HepG2 (cell line): ENCODE results near the gene ARHGAP22. TPM values are rescaled to one million over a fixed set of nuclear protein-coding genes. Genes with fewer than 3 reads are reported as not detected.

Experiments used
- ATAC-seq: fragments of 200-7000 bp; cut with Tn5 transposase; 3 replicates; pipeline ENCODE4 v1.9.1; 2020; ENCODE audit warnings: mild to moderate bottlenecking, moderate library complexity
- BruUV-seq: library from RNA; stranded (reverse); fragments of 400-500 nt; replicated peaks from 2 replicates; lab custom pipeline; 2021; lab: Mats Ljungman, UMichigan
- CTCF ChIA-PET: fragments of 300-600 bp; formaldehyde crosslinking; extraction: SDS; loops from one replicate; lab custom pipeline; 2021; ENCODE audit warnings: low total read pairs, inconsistent platforms, low intra/inter-chr PET ratio; lab: Yijun Ruan, JAX
- POLR2A ChIA-PET: fragments of 350-600 bp; sonication (Branson Sonifier 250); formaldehyde crosslinking; loops from one replicate; lab custom pipeline; 2020; ENCODE audit warnings: antibody characterized with exemption, inconsistent platforms; lab: Yijun Ruan, JAX
- DNase-seq: peaks from one replicate; pipeline ENCODE4 v3.0.0-alpha.2; 2015; ENCODE audit warnings: low spot score
- FAIRE-seq: peaks from 3 replicates; lab custom pipeline; 2011; peaks lifted over from hg19 to GRCh38; lab: Jason Lieb, UNC
- H2AFZ ChIP-seq: one replicate; pipeline ENCODE4 v1.6.1; 2011; ENCODE audit warnings: low read length, inconsistent platforms
- H3K27ac ChIP-seq: fragments of 300-600 bp; 3 replicates; pipeline ENCODE4 v1.8.0; 2011; ENCODE audit warnings: mixed run types, mild to moderate bottlenecking, mixed read lengths, low read length, inconsistent platforms; ENCODE audit not compliant: insufficient read depth; ENCODE audit errors: extremely low read length
- H3K27me3 ChIP-seq, 2 experiments: fragments of 200-600 bp in 1 of 2; 2 replicates in 1 of 2; 3 replicates in 1 of 2; pipeline versions ENCODE4 v1.6.0 to v1.8.0; 2011; ENCODE audit warnings: low read length in 2 of 2, mild to moderate bottlenecking in 2 of 2, moderate library complexity in 2 of 2, inconsistent platforms in 1 of 2; ENCODE audit not compliant: insufficient read depth in 2 of 2, control insufficient read depth in 1 of 2
- H3K36me3 ChIP-seq, 2 experiments: fragments of 200-600 bp in 1 of 2; replicated peaks in 1 of 2; 2 replicates in 1 of 2; 3 replicates in 1 of 2; pipeline versions ENCODE4 v1.5.1 to v1.8.0; 2011; ENCODE audit warnings: low read length in 2 of 2, inconsistent platforms in 1 of 2; ENCODE audit not compliant: insufficient read depth in 2 of 2, control insufficient read depth in 1 of 2
- H3K4me1 ChIP-seq: 2 replicates; pipeline ENCODE4 v1.5.1; 2012; ENCODE audit warnings: low read length, inconsistent platforms; ENCODE audit not compliant: insufficient read depth
- H3K4me2 ChIP-seq: 2 replicates; pipeline ENCODE4 v1.6.0; 2011; ENCODE audit warnings: low read depth, low read length, inconsistent platforms
- H3K4me3 ChIP-seq, 3 experiments: fragments of 200-600 bp in 1 of 3; sonication (generic), shearing (Covaris generic) in 1 of 3; replicated peaks in 1 of 3; 2 replicates each; pipeline ENCODE4 v1.5.1; 2011 to 2016; ENCODE audit warnings: low read length in 3 of 3, inconsistent platforms in 2 of 3, low read depth in 2 of 3, mild to moderate bottlenecking in 2 of 3, control low read depth in 1 of 3, mixed read lengths in 1 of 3; ENCODE audit not compliant: insufficient read depth in 1 of 3
- H3K79me2 ChIP-seq: one replicate; pipeline ENCODE4 v1.6.1; 2011; ENCODE audit warnings: low read length, inconsistent platforms; ENCODE audit not compliant: insufficient read depth
- H3K9ac ChIP-seq: 2 replicates; pipeline ENCODE4 v1.6.0; 2011; ENCODE audit warnings: mild to moderate bottlenecking, low read depth, low read length, inconsistent platforms; ENCODE audit not compliant: insufficient read depth
- H3K9me3 ChIP-seq: 2 replicates; pipeline ENCODE4 v1.5.1; 2012; ENCODE audit warnings: mild to moderate bottlenecking, low read length
- H4K20me1 ChIP-seq: 2 replicates; pipeline ENCODE4 v1.6.0; 2011; ENCODE audit warnings: inconsistent platforms, mild to moderate bottlenecking, low read length, moderate library complexity; ENCODE audit not compliant: insufficient read depth
- BRCA1 ChIP-seq: sonication (generic); formaldehyde crosslinking; IDR thresholded peaks from 2 replicates; pipeline ENCODE4 v1.4.0; 2020; ENCODE audit warnings: missing genetic modification reagents
- NFYB ChIP-seq: sonication (generic); formaldehyde crosslinking; IDR thresholded peaks from 2 replicates; pipeline ENCODE4 v1.4.0; 2020; ENCODE audit warnings: missing genetic modification reagents
- RXRB ChIP-seq: IDR thresholded peaks from 2 replicates; pipeline ENCODE4 v1.6.1; 2016; ENCODE audit warnings: borderline replicate concordance, missing genetic modification reagents, missing compliant biosample characterization
- ZMYM2 ChIP-seq: sonication (generic); formaldehyde crosslinking; IDR thresholded peaks from 2 replicates; pipeline ENCODE4 v1.8.0; 2022; ENCODE audit warnings: mild to moderate bottlenecking, missing genetic modification reagents
- ZNF484 ChIP-seq: sonication (generic); formaldehyde crosslinking; IDR thresholded peaks from 2 replicates; pipeline ENCODE4 v1.5.1; 2020; ENCODE audit warnings: mild to moderate bottlenecking, low read depth, missing genetic modification reagents, borderline replicate concordance
- ZNF546 ChIP-seq: sonication (generic); formaldehyde crosslinking; conservative IDR thresholded peaks from 2 replicates; pipeline ENCODE4 v1.8.1; 2023; ENCODE audit warnings: mild to moderate bottlenecking, missing genetic modification reagents
- ZNF570 ChIP-seq: sonication (generic); formaldehyde crosslinking; IDR thresholded peaks from 2 replicates; pipeline ENCODE4 v1.4.0; 2020; ENCODE audit warnings: mild to moderate bottlenecking, missing genetic modification reagents, borderline replicate concordance
- WGBS: methylation state at CpG from one replicate; pipeline ENCODE4 v1.1.6; 2017; ENCODE audit warnings: low lambda C conversion rate; 5-methylcytosine and 5-hydroxymethylcytosine counted together
- in situ Hi-C: cut with HindIII; loops from 2 replicates; pipeline ENCODE4 v1.10.0; 2017; ENCODE audit warnings: low pct_unique_long_range_greater_than_20kb; ENCODE audit not compliant: extremely low pct_ligation_motif_present
- intact Hi-C: fragments of 100-400 bp; cut with micrococcal nuclease; formaldehyde crosslinking; loops from one replicate; pipeline ENCODE4 v1.10.0; 2022; ENCODE audit not compliant: unreplicated experiment
- polyA plus RNA-seq, 8 experiments: library from polyadenylated mRNA; depleted of rRNA in 3 of 8; stranded (reverse) in 7 of 8; unstranded in 1 of 8; fragments of >200 nt; fragmentation: Illumina TruSeq in 4 of 8; extraction: Trizol in 4 of 8; gene quantifications; 2 replicates each; pipeline versions ENCODE4 v1.2.1 to v1.2.3, GENCODE V29; 2011 to 2016; ENCODE audit warnings: low read depth in 4 of 8, missing spikeins in 1 of 8, mixed read lengths in 1 of 8; ENCODE audit not compliant: insufficient read depth in 1 of 8
- total RNA-seq, 5 experiments: library from RNA; depleted of rRNA; stranded (reverse); fragments of >200 nt; fragmentation: Illumina TruSeq; extraction: Trizol; gene quantifications; 2 replicates each; pipeline ENCODE4 v1.2.3, GENCODE V29; 2016; ENCODE audit warnings: low read depth in 1 of 5

ARHGAP22 gene
- total and polyA plus RNA-seq, 2 of the 13 experiments (the other 11 are each of a cell fraction or from before 2014, with no cell fraction given), result 0.08 to 0.38 TPM

DNA sequence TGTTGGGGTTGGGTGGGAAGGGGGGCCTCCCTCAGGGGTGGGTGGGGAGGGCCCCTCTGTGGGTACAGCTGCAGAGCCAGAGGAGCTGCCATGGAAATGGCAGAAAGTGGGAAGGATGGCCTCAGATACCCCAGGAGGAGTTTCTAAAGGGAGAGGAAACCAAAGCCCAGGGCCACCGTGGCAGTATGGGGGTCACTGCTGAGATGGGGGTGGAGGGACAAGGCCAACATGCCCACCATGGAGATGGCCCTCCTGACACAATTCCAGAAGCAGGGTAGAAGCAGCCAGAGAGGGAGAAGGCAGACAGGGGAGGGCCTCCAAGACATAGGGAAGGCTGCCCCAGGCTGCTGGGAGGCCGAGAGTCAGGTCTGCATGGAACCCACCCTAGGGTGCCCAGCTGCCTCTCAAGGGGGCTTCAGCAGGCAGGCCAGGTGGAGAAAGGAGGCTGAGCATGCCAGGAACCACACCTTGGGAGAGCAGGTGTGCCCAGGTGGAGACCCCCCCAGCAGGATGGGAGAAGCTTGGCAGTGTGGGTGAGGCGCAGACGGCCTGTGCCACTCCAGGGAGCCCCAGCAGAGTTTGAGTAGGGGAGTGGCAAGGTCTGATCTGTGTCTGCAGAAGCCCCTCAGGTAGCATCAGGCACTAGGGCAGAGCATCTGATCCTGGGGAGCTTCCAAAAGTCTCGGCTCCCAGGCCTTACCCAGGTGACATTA lies 146.8 kb downstream of the ARHGAP22 start:
- ChIA-PET POLR2A (no interaction called here), CTCF (no interaction called here)
- FAIRE-seq (no peak), DNase-seq (no peak), ATAC-seq (no peak)
- Histone ChIP-seq H3K27ac (no peak overlapping the region), H3K27me3 (peaks cover 0 to 13% of the 10 kb centered on the region in 2 experiments; a peak in 2 of 5 replicates), H3K4me2 (no peak overlapping the region), H2AFZ (no peak overlapping the region), H3K36me3 (no peaks in the 10 kb centered on the region), H3K9me3 (no peaks in the 10 kb centered on the region), H3K4me3 (no peak overlapping the region), H4K20me1 (no peaks in the 10 kb centered on the region), H3K9ac (no peak overlapping the region), H3K79me2 (no peaks in the 10 kb centered on the region), H3K4me1 (peaks cover 23% of the 10 kb centered on the region)
- intact Hi-C loops (no loop called here), in situ Hi-C loops (no loop called here)
- TF ChIP-seq NFYB (CRISPR knock-in tag), result no peak
- TF ChIP-seq RXRB (CRISPR knock-in tag), result no peak
- no peak for TF ChIP-seq BRCA1 (CRISPR knock-in tag)
- no peak for TF ChIP-seq ZNF546
- no peak for TF ChIP-seq ZNF484 (CRISPR knock-in tag)
- no peak for TF ChIP-seq ZNF570 (CRISPR knock-in tag)
- TF ChIP-seq ZMYM2 (CRISPR knock-in tag), result no peak
- 0% methylated on average over 1 of the region's 5 CpGs for WGBS
- no TSS peak for BruUV-seq
